Left ventricle myocardium superior (tissue), 1 donor: ENCODE measurements around the gene UNC93B1. TPM values are rescaled to one million over a fixed set of nuclear protein-coding genes. Genes with fewer than 3 reads are reported as not detected.

ENCODE experiments used
- ATAC-seq: fragments of 200-7000 bp; cut with Tn5 transposase; one replicate; pipeline ENCODE4 v1.9.1; 2020; ENCODE audit warnings: mild to moderate bottlenecking, moderate library complexity
- DNase-seq: peaks from one replicate; pipeline ENCODE4 v3.0.0-alpha.2; 2020
- intact Hi-C: fragments of 100-400 bp; cut with micrococcal nuclease; formaldehyde crosslinking; loops from one replicate; pipeline ENCODE4 v1.11.0; 2022
- total RNA-seq: library from RNA; stranded (reverse); fragmentation: NEBNext Ultra II Directional; extraction: Animal tissue kit (Norgen Biotek cat#: 25700); gene quantifications from one replicate; pipeline ENCODE4 v1.2.1, GENCODE V29; 2021
- donor health status: DM: no; HTN: yes; CAD: no; lungs with severe emphysema.

Gene UNC93B1
- total RNA-seq, 1 donor from 2014 or later: 7.6 TPM

- ATAC-seq: no peak
- no peak for DNase-seq
- intact Hi-C loops: no loop called here
Observed at GRCh38 chr11:68012843-68013610, 9.1 kb upstream of the UNC93B1 start.

GRCh38 chr11:68012044-68012842, 8.3 kb upstream of the UNC93B1 start:
- DNase-seq: no peak
- intact Hi-C loops: no loop called here

GRCh38 chr11:68011051-68011943, 7.4 kb upstream of the UNC93B1 start:
- DNase-seq (no peak), ATAC-seq (no peak)
- intact Hi-C loops: no loop called here

More at GRCh38 chr11:68012044-68012842, 8.3 kb upstream of the UNC93B1 start:
- no peak for ATAC-seq

GRCh38 chr11:68010090-68011041, 6.5 kb upstream of the UNC93B1 start, which contains the start of gene ALDH3B1:
TSS of gene ALDH3B1 (plus strand) at chr11:68010327. CDS start at chr11:68015298, 4,971 bp downstream.
- ATAC-seq: peak; percentile 89
- peak; percentile 94 for DNase-seq
- intact Hi-C loops: no loop called here

- DNase-seq (no peak), ATAC-seq (no peak)
- intact Hi-C loops: no loop called here
Observed at GRCh38 chr11:68009391-68010089, 5.6 kb upstream of the UNC93B1 start.

GRCh38 chr11:68008381-68009337, 4.8 kb upstream of the UNC93B1 start:
- ATAC-seq: peak; percentile 4
- intact Hi-C loops: no loop called here
- DNase-seq: peak; percentile 58

GRCh38 chr11:68007498-68008380, 3.8 kb upstream of the UNC93B1 start:
- DNase-seq (no peak), ATAC-seq (no peak)
- intact Hi-C loops: no loop called here

GRCh38 chr11:68006606-68007166, 2.8 kb upstream of the UNC93B1 start:
- ATAC-seq (no peak), DNase-seq (no peak)
- intact Hi-C loops: no loop called here

- no peak for DNase-seq
- no peak for ATAC-seq
- intact Hi-C loops: no loop called here
Observed at GRCh38 chr11:68004551-68005335, 846 bp upstream of the UNC93B1 start.

GRCh38 chr11:68002938-68003845, 705 bp downstream of the UNC93B1 start:
- ATAC-seq (peak; percentile 45), DNase-seq (peak; percentile 68)
- intact Hi-C loops: no loop called here

GRCh38 chr11:68002575-68002937, 1.3 kb downstream of the UNC93B1 start:
- DNase-seq (no peak), ATAC-seq (peak; percentile 17)
- intact Hi-C loops: no loop called here

- no peak for DNase-seq
- intact Hi-C loops: no loop called here
- no peak for ATAC-seq
Observed at GRCh38 chr11:67999704-68000103, 4.2 kb downstream of the UNC93B1 start.

- ATAC-seq (no peak), DNase-seq (no peak)
- intact Hi-C loops: no loop called here
Observed at GRCh38 chr11:67999201-67999629, 4.7 kb downstream of the UNC93B1 start.
